Ramos (cell line): ENCODE measurements around the gene WDR33.

ENCODE experiments used
- in situ Hi-C: fragments of 300-500 bp; cut with MboI; formaldehyde crosslinking; loops from one replicate; pipeline ENCODE4 v1.14.3; 2022; ENCODE audit warnings: low sequenced_read_pairs; ENCODE audit not compliant: unreplicated experiment

The WDR33 gene

GRCh38 chr2:127661072-127661649 lies 149.8 kb downstream of the WDR33 start:
- in situ Hi-C loops = no loop called here

- in situ Hi-C loops = no loop called here
These were observed 150.7 kb downstream of the WDR33 start for GRCh38 chr2:127660291-127660578.

GRCh38 chr2:127659408-127660290 lies 151.3 kb downstream of the WDR33 start:
- in situ Hi-C loops = no loop called here

GRCh38 chr2:127658641-127659407 lies 152.1 kb downstream of the WDR33 start:
- in situ Hi-C loops = no loop called here

- in situ Hi-C loops = no loop called here
These were observed 152.8 kb downstream of the WDR33 start for GRCh38 chr2:127658146-127658545.

- in situ Hi-C loops = no loop called here
These were observed 153.8 kb downstream of the WDR33 start for GRCh38 chr2:127657232-127657595.

GRCh38 chr2:127656569-127657231 lies 154.3 kb downstream of the WDR33 start:
- in situ Hi-C loops = no loop called here

- in situ Hi-C loops = no loop called here
These were observed 155.5 kb downstream of the WDR33 start for GRCh38 chr2:127655209-127656073.

- in situ Hi-C loops = loop anchor here (5.0 kb wide), 1 partner anchor 73 kb away; no protein-coding TSS in a partner anchor
These were observed 156.2 kb downstream of the WDR33 start for GRCh38 chr2:127654838-127655175.

- in situ Hi-C loops = loop anchor here (5.0 kb wide), 1 partner anchor 72 kb away; no protein-coding TSS in a partner anchor
These were observed 156.7 kb downstream of the WDR33 start for GRCh38 chr2:127654084-127654837.

GRCh38 chr2:127653421-127654083 lies 157.4 kb downstream of the WDR33 start:
- in situ Hi-C loops = loop anchor here (5.0 kb wide), 1 partner anchor 71 kb away; no protein-coding TSS in a partner anchor

GRCh38 chr2:127652786-127653357 lies 158.1 kb downstream of the WDR33 start:
- in situ Hi-C loops = loop anchor here (5.0 kb wide), 1 partner anchor 71 kb away; no protein-coding TSS in a partner anchor

- in situ Hi-C loops = loop anchor here (5.0 kb wide), 1 partner anchor 70 kb away; no protein-coding TSS in a partner anchor
These were observed 158.9 kb downstream of the WDR33 start for GRCh38 chr2:127651971-127652550.

GRCh38 chr2:127651381-127651809 lies 159.6 kb downstream of the WDR33 start:
- in situ Hi-C loops = loop anchor here (5.0 kb wide), 1 partner anchor 69 kb away; no protein-coding TSS in a partner anchor
